GM23248 (cell line): ENCODE measurements around the gene SERPINA5.

Experiments used
- EZH2 ChIP-seq: fragments of 200-600 bp; sonication (generic); IDR thresholded peaks from 2 replicates; pipeline ENCODE4 v1.6.1; 2018; ENCODE audit warnings: antibody characterized with exemption, mild to moderate bottlenecking; ENCODE audit not compliant: insufficient read depth, poor library complexity, severe bottlenecking
- EZH2phosphoT487 ChIP-seq: fragments of 200-600 bp; sonication (generic); IDR thresholded peaks from 2 replicates; pipeline ENCODE4 v1.6.1; 2018; ENCODE audit warnings: antibody characterized with exemption, moderate library complexity, mild to moderate bottlenecking, low read depth; ENCODE audit not compliant: insufficient read depth

- no peak for TF ChIP-seq EZH2phosphoT487
- TF ChIP-seq EZH2: no peak
Measured at GRCh38 chr14:94633121-94633520, 51.9 kb downstream of the SERPINA5 start.
